Body of pancreas (tissue), 4 donors: ENCODE measurements around the gene RING1. TPM values are rescaled to one million over a fixed set of nuclear protein-coding genes. Genes with fewer than 3 reads are reported as not detected.

ENCODE experiments used
- ATAC-seq: fragments of 150-250 bp; one replicate; pipeline ENCODE4 v1.9.1; 2016
- DNase-seq, 4 donors: peaks; one replicate each; pipeline ENCODE4 v3.0.0-alpha.2; 2019
- H3K27ac ChIP-seq, 4 donors: fragments of 200-600 bp; sonication (generic); 1 replicate in 3 of 4; 2 replicates in 1 of 4; pipeline versions ENCODE4 v1.5.1 to v1.6.1; 2016 to 2019; ENCODE audit warnings: mild to moderate bottlenecking in 1 of 4, mixed read lengths in 1 of 4, moderate library complexity in 1 of 4
- H3K27me3 ChIP-seq, 2 donors: fragments of 200-600 bp; sonication (generic); one replicate each; pipeline ENCODE4 v1.6.0; 2016; ENCODE audit warnings: mild to moderate bottlenecking in 1 of 2
- H3K36me3 ChIP-seq, 2 donors: fragments of 200-600 bp; sonication (generic); replicated peaks in 1 of 2; 2 replicates each; pipeline ENCODE4 v1.5.1; 2016; ENCODE audit warnings: low read depth in 2 of 2; ENCODE audit not compliant: insufficient read depth in 1 of 2
- H3K4me1 ChIP-seq: fragments of 200-600 bp; sonication (generic); one replicate; pipeline ENCODE4 v1.6.0; 2016
- H3K4me3 ChIP-seq, 2 donors: fragments of 200-600 bp; sonication (generic); 1 replicate in 1 of 2; 2 replicates in 1 of 2; pipeline ENCODE4 v1.5.1; 2016 to 2019
- H3K9me3 ChIP-seq, 3 donors: fragments of 200-600 bp; sonication (generic); 1 replicate in 2 of 3; 2 replicates in 1 of 3; pipeline ENCODE4 v1.5.1; 2016
- POLR2A ChIP-seq, 3 donors: fragments of 450-650 bp; IDR thresholded peaks; one replicate each; pipeline ENCODE4 v1.6.1; 2016; ENCODE audit warnings: antibody characterized with exemption in 3 of 3, mild to moderate bottlenecking in 2 of 3
- WGBS, 2 donors: methylation state at CpG; one replicate each; pipeline ENCODE4 v1.1.5; 2017; 5-methylcytosine and 5-hydroxymethylcytosine counted together
- intact Hi-C: fragments of 100-400 bp; cut with DNase I; formaldehyde crosslinking; loops from one replicate; pipeline ENCODE4 v1.15.1; 2023
- total RNA-seq, 2 donors: library from RNA; depleted of rRNA; stranded (reverse); fragments of >200 nt; gene quantifications; one replicate each; pipeline ENCODE4 v1.1.0, GENCODE V29; 2016
- TF ChIP-seq, protein P1 (sequence below), 7 experiments: fragments of 450-650 bp in 4 of 7; fragments of 200-600 bp in 3 of 7; sonication (generic) in 3 of 7; IDR thresholded peaks; one replicate each; pipeline ENCODE4 v1.5.1; 2016 to 2019; ENCODE audit warnings: antibody characterized with exemption in 7 of 7

Gene RING1
- total RNA-seq, 2 donors from 2014 or later, result 11.2 to 28.3 TPM

DNA sequence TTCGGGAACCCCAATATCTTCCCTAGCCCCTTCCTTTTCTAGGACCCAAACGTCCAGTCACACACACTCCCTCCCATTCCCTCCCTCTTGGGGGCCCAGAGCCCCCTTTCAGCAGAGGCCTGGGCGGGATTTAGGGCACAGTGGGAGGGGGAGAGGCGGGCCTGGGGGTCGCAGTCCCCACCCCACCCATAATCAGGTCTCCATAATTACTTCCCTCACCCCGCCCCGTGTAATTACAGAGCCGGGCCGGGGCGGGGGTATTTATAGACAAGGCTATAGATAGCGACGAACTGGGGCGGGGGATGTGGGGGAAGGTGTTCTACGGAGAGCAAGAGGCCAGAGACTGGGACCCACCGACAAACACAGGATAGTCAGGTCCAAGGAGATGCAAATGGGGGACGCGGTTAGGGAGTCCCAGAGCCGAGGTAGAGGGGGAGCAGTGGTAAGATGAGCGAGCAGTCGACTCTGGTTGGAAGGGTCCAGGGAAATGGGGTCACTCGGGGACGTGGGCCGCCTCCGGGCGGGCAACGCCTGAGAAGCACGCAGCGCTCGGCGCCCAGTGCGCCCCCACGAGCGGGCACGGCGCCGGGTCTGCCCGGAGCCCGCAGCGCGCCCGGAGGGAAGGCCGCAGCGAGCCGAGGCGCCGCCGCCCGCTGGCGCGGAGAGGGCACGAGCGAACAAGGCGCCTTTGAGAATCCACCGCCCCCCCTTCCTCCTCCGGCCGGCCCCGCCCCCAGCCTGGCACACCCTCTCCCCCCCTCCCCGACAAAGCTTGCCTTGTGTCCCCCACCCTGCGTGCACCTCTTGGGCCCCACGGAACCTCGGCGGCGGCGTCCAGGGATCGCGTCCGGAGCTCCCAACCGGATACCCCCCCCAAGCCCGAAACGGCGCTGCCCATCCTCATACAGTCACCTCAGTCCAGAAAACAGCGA, 15.4 kb upstream of the RING1 start:
- H3K9me3 ChIP-seq, result no peaks in the 10 kb centered on the region
- WGBS, 2 donors, result 3 to 5% methylated on average over 44 to 68 of the region's 72 CpGs
- H3K27ac ChIP-seq, result peak overlapping the region in 2 of 4 donors; percentile 11 to 53
- peaks cover 34% of the 10 kb centered on the region for H3K4me1 ChIP-seq
- DNase-seq, result peak in 3 of 4 donors; percentile 34 to 59 (median 46)
- peaks cover 0 to 20% of the 10 kb centered on the region in 2 donors for H3K36me3 ChIP-seq
- intact Hi-C loops, result no loop called here
- TF ChIP-seq POLR2A (IDR thresholded peaks at IDR 0.05), result no peak
- TF ChIP-seq, protein P1, sequence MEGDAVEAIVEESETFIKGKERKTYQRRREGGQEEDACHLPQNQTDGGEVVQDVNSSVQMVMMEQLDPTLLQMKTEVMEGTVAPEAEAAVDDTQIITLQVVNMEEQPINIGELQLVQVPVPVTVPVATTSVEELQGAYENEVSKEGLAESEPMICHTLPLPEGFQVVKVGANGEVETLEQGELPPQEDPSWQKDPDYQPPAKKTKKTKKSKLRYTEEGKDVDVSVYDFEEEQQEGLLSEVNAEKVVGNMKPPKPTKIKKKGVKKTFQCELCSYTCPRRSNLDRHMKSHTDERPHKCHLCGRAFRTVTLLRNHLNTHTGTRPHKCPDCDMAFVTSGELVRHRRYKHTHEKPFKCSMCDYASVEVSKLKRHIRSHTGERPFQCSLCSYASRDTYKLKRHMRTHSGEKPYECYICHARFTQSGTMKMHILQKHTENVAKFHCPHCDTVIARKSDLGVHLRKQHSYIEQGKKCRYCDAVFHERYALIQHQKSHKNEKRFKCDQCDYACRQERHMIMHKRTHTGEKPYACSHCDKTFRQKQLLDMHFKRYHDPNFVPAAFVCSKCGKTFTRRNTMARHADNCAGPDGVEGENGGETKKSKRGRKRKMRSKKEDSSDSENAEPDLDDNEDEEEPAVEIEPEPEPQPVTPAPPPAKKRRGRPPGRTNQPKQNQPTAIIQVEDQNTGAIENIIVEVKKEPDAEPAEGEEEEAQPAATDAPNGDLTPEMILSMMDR (IDR thresholded peaks at IDR 0.05), result no peak
- H3K27me3 ChIP-seq, result peaks cover 0 to 6% of the 10 kb centered on the region in 2 donors
- no peak overlapping the region for H3K4me3 ChIP-seq
- peak; percentile 33 for ATAC-seq

DNA sequence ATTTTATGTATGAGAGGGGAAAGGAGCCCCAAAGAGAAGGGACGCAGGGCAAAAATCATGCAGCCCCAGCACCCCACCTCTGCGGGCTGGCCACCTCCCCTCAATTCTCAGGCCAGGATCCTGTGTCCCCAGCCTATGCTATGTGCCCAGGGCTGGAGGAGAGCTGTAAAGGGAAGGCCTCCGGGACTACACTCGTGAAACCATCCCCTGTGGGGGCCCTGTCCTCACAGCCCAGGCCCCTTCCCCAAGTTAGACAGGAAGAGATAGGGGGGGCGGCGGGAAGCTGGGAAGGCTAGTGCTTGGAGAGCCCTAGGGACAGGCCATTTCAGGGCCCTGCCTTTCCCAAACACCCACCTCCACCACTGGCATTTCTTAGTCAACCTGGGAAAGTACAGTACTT, 14.7 kb upstream of the RING1 start:
- intact Hi-C loops, result no loop called here
- Histone ChIP-seq H3K36me3 (peaks cover 0 to 20% of the 10 kb centered on the region in 2 donors), H3K27me3 (peaks cover 0 to 6% of the 10 kb centered on the region in 2 donors), H3K4me1 (peaks cover 40% of the 10 kb centered on the region), H3K27ac (peak overlapping the region in 2 of 4 donors; percentile 11 to 53), H3K9me3 (no peaks in the 10 kb centered on the region), H3K4me3 (no peak overlapping the region)
- TF ChIP-seq, protein P1 (IDR thresholded peaks at IDR 0.05), result no peak
- no peak for TF ChIP-seq POLR2A (IDR thresholded peaks at IDR 0.05)
- WGBS, 2 donors, result 79 to 85% methylated on average over 5 to 6 of the region's 6 CpGs
- ATAC-seq (no peak), DNase-seq (no peak)

DNA sequence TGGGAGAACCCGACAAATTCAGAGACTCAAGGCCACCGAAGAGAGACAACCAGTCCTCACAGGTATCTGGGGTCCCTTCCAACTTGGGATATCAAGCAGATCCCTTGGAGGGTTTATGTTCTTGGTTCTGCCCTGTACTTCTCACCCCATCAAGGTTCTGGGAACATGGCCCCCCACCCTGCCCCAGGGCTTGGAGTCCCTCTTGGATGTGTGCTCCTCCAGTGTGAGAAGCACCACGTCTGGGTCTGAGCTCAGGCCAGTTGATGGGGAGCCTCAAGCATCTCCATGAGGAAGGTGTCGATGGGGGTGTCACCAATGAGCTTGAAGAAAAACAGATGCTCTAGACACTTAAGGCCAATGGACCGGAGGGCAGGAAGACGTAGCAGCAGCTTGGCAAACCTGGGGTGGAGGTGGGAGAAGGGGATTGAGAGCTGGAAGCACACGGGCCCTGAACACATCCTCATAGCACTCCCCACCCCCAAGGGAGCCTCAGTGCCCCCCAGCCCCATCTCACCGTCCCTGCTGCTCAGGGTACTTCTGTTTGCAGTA, 13.8 kb upstream of the RING1 start:
- intact Hi-C loops, result no loop called here
- no peak overlapping the region for H3K27ac ChIP-seq
- WGBS, 2 donors, result 84 to 85% methylated on average over 5 to 8 of the region's 8 CpGs
- ATAC-seq (no peak), DNase-seq (no peak)
- H3K4me3 ChIP-seq, result no peak overlapping the region
- peaks cover 49% of the 10 kb centered on the region for H3K4me1 ChIP-seq
- peaks cover 0 to 20% of the 10 kb centered on the region in 2 donors for H3K36me3 ChIP-seq
- H3K27me3 ChIP-seq, result peaks cover 0 to 6% of the 10 kb centered on the region in 2 donors
- no peaks in the 10 kb centered on the region for H3K9me3 ChIP-seq
- TF ChIP-seq, protein P1 (IDR thresholded peaks at IDR 0.05), result no peak
- no peak for TF ChIP-seq POLR2A (IDR thresholded peaks at IDR 0.05)

DNA sequence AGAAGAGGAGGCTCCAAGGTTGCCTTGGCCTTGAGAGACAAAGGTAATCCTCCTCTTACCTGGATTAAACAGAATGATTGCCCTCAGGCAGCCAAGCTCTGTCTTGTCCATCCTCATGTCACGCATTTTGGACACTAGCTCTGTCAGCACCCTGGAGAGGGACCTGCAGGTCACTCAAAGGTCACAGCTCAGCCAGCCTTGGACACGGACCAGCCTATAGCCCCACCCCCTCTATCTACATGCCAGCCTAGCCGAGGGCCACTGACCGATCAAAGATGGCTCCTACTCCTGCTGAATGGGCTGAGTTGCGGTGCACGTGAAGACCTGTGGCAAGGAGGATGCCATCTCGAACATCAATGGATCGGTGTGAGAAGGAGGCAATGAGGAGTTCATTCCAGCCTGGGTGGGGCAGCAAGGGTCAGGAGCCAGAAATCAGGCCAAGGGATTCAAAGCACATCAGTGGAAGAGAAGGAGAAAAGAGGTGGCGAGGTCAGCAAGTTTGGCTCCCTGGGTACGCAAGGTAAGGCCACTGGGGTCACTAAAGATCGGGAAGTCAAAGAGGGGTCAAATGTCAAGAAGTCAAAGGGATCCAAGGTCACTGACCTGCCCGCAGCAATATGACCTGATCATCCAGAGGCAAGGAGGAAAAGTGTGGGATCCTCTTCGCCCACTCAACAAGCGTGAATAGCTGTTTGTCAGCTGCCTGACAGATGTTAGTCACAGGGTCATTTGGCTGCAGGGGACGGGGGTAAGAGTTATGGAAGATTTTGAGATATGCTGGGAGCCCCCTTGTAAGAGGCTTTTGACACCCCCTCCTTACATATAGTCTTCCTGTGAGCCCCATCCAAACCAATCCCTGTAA, 12.8 kb upstream of the RING1 start:
- Histone ChIP-seq H3K4me1 (peaks cover 52% of the 10 kb centered on the region), H3K27ac (no peak overlapping the region), H3K27me3 (peaks cover 0 to 6% of the 10 kb centered on the region in 2 donors), H3K9me3 (no peaks in the 10 kb centered on the region), H3K36me3 (peaks cover 0 to 20% of the 10 kb centered on the region in 2 donors), H3K4me3 (no peak overlapping the region)
- DNase-seq (no peak), ATAC-seq (no peak)
- intact Hi-C loops, result no loop called here
- 75 to 87% methylated on average over 9 to 15 of the region's 15 CpGs for WGBS, 2 donors
- TF ChIP-seq, protein P1 (IDR thresholded peaks at IDR 0.05), result no peak
- TF ChIP-seq POLR2A (IDR thresholded peaks at IDR 0.05), result no peak
